Mesenchymal stem cell (in vitro differentiated cells and primary cell): Measurements from ENCODE around the gene GATAD2B.
A peak's percentile ranks its signal among the peaks of the same experiment; 100 is the strongest.

ENCODE experiments used
- DNase-seq: peaks from one replicate; pipeline ENCODE4 v3.0.0-alpha.2; 2013
- H2AFZ ChIP-seq: one replicate; pipeline ENCODE4 v1.6.1; 2013; ENCODE audit warnings: low read depth, mild to moderate bottlenecking, control low read depth, inconsistent platforms, low read length, moderate library complexity
- H2AK5ac ChIP-seq: 2 replicates; pipeline ENCODE4 v1.6.1; 2013; ENCODE audit warnings: low read length, moderate library complexity, mild to moderate bottlenecking, inconsistent platforms; ENCODE audit not compliant: severe bottlenecking
- H2BK120ac ChIP-seq: one replicate; pipeline ENCODE4 v1.6.1; 2013; ENCODE audit warnings: low read depth, mild to moderate bottlenecking, inconsistent platforms, low read length, moderate library complexity
- H2BK12ac ChIP-seq, 2 experiments: one replicate each; pipeline ENCODE4 v1.6.1; 2013; ENCODE audit warnings: inconsistent platforms in 2 of 2, low read length in 2 of 2, mild to moderate bottlenecking in 2 of 2, moderate library complexity in 2 of 2, control low read depth in 1 of 2
- H2BK15ac ChIP-seq: one replicate; pipeline ENCODE4 v1.6.1; 2013; ENCODE audit warnings: mild to moderate bottlenecking, low read depth, inconsistent platforms; ENCODE audit not compliant: poor library complexity, severe bottlenecking
- H2BK5ac ChIP-seq: 2 replicates; pipeline ENCODE4 v1.6.1; 2013; ENCODE audit warnings: low read depth, mild to moderate bottlenecking, low read length, control low read depth, inconsistent platforms; ENCODE audit not compliant: poor library complexity, severe bottlenecking
- H3K14ac ChIP-seq, 2 experiments: one replicate each; pipeline ENCODE4 v1.6.1; 2013; ENCODE audit warnings: inconsistent platforms in 2 of 2, low read length in 2 of 2, control low read depth in 1 of 2, mild to moderate bottlenecking in 1 of 2, moderate library complexity in 1 of 2
- H3K18ac ChIP-seq, 2 experiments: one replicate each; pipeline ENCODE4 v1.6.1; 2013; ENCODE audit warnings: inconsistent platforms in 2 of 2, low read length in 2 of 2, control low read depth in 1 of 2, low read depth in 1 of 2, mild to moderate bottlenecking in 1 of 2
- H3K23ac ChIP-seq, 2 experiments: one replicate each; pipeline ENCODE4 v1.6.1; 2013; ENCODE audit warnings: inconsistent platforms in 2 of 2, low read length in 2 of 2, mild to moderate bottlenecking in 2 of 2, moderate library complexity in 2 of 2, control low read depth in 1 of 2
- H3K27ac ChIP-seq: 2 replicates; pipeline ENCODE4 v1.5.1; 2013; ENCODE audit warnings: mild to moderate bottlenecking, moderate library complexity, low read length, control low read depth, inconsistent platforms; ENCODE audit not compliant: poor library complexity, severe bottlenecking
- H3K27me3 ChIP-seq, 2 experiments: 2 replicates each; pipeline versions ENCODE4 v1.6.1 to v1.7.0; 2013; ENCODE audit warnings: low read length in 2 of 2, mild to moderate bottlenecking in 2 of 2, moderate library complexity in 2 of 2, control low read depth in 1 of 2, inconsistent platforms in 1 of 2; ENCODE audit not compliant: control insufficient read depth in 1 of 2, insufficient read depth in 1 of 2
- H3K36me3 ChIP-seq, 2 experiments: 2 replicates each; pipeline versions ENCODE4 v1.6.1 to v1.7.0; 2013; ENCODE audit warnings: low read length in 2 of 2, control low read depth in 1 of 2, inconsistent platforms in 1 of 2, low read depth in 1 of 2, mild to moderate bottlenecking in 1 of 2; ENCODE audit not compliant: insufficient read depth in 2 of 2, control insufficient read depth in 1 of 2
- H3K4ac ChIP-seq, 2 experiments: one replicate each; pipeline ENCODE4 v1.6.1; 2013; ENCODE audit warnings: inconsistent platforms in 2 of 2, low read length in 2 of 2, mild to moderate bottlenecking in 2 of 2, moderate library complexity in 2 of 2, control low read depth in 1 of 2, low read depth in 1 of 2
- H3K4me1 ChIP-seq: 2 replicates; pipeline ENCODE4 v1.6.1; 2013; ENCODE audit warnings: low read depth, low read length, control low read depth; ENCODE audit not compliant: control insufficient read depth, insufficient read depth
- H3K4me2 ChIP-seq: 2 replicates; pipeline ENCODE4 v1.6.1; 2013; ENCODE audit warnings: low read length, mild to moderate bottlenecking, inconsistent platforms; ENCODE audit not compliant: poor library complexity, severe bottlenecking
- H3K4me3 ChIP-seq, 2 experiments: 2 replicates each; pipeline versions ENCODE4 v1.5.1 to v1.7.0; 2013; ENCODE audit warnings: low read length in 2 of 2, mild to moderate bottlenecking in 2 of 2, control low read depth in 1 of 2, low read depth in 1 of 2; ENCODE audit not compliant: insufficient read depth in 1 of 2
- H3K79me1 ChIP-seq: replicated peaks from 2 replicates; pipeline ENCODE4 v1.6.1; 2013; ENCODE audit warnings: mild to moderate bottlenecking, control low read depth, low read length, inconsistent platforms; ENCODE audit not compliant: poor library complexity, severe bottlenecking
- H3K9ac ChIP-seq: 2 replicates; pipeline ENCODE4 v1.7.0; 2013; ENCODE audit warnings: mild to moderate bottlenecking, low read length, moderate library complexity
- H3K9me3 ChIP-seq: 2 replicates; pipeline ENCODE4 v1.7.0; 2013; ENCODE audit warnings: mild to moderate bottlenecking, low read length; ENCODE audit not compliant: control insufficient read depth
- H4K8ac ChIP-seq: one replicate; pipeline ENCODE4 v1.6.1; 2013; ENCODE audit warnings: inconsistent platforms, mild to moderate bottlenecking, low read length, moderate library complexity
- H4K91ac ChIP-seq: one replicate; pipeline ENCODE4 v1.6.1; 2013; ENCODE audit warnings: mild to moderate bottlenecking, low read length, inconsistent platforms
- WGBS: methylation state at CpG from one replicate; pipeline ENCODE4 v1.1.7; 2013; ENCODE audit warnings: mixed read lengths; 5-methylcytosine and 5-hydroxymethylcytosine counted together

The GATAD2B gene

DNA sequence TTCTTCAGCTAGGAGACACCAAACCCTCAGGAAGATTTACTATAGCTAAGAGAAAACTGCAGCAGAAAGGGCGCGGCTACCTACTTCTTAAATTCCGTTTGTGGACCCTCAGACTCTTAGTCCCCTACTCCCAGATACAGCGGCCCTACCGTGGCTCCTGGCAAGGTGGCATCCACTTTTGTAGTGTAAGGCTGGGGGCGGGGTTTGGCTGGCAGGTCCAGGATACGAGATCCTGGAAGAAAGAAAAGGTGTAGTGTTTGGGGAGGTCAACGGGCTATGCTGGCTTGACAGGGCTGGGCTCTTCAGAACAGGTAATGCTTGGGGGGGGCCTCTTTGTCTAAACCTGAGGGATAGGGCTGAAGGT, 45.2 kb upstream of the GATAD2B start:
- Histone ChIP-seq H2AFZ (peak overlapping the region; percentile 66), H3K9ac (peak overlapping the region; percentile 89)

DNA sequence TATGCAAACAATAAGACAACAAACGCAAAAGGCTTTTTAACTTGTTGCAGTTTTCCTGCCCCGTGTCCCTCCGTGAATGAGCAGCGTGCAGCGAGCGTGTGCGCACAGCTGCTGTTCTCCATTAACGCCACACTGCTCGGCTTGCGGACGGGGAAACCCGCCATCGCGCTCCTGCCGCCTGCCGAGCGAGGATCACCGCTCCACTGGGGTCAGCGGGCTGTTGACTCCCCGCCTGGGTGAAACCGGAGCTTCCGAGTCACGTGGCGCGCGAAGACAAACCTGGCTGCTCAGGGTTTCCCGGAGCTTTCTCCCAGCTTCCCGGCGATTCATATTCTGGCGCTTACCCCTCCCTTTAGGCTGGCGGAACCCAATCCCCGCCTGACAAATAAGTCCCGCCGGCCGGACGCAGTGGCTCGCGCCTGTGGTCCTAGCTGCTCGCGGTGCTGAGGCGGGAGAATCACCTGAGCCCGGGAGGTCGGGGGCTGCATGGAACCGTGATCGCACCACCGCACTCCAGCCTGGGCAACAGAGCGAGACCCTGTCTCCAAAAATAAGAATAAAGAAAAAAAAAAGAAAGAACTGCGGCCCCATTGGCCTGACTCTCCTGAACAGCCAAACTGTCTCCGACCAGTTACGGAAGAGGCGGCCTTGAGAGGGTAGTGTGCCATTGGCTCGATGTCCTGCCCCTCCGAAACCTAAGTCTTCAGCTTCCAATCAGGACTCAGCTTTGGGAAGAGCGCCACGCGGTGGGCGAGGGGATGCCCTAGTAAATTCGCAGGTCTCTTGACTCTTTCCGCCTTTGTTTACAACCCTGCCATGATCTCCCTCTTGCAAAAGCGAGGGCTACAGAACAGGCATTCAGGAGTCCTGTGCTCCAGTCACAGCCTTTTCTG, 44.6 kb upstream of the GATAD2B start, which contains the start of gene CREB3L4:
Gene CREB3L4 (plus strand): TSS at position 796 of the 893 bp plus-strand sequence. CDS start 624 bp downstream, outside the sequence.
- Histone ChIP-seq H3K9ac (peak within 1 kb of the TSS; percentile 89), H3K4me1 (peaks cover 12% of the 10 kb centered on the region), H3K4me2 (peak within 1 kb of the TSS; percentile 72), H3K36me3 (no peaks in the 10 kb centered on the region), H3K23ac (no peak within 1 kb of the TSS), H2AK5ac (peak within 1 kb of the TSS; percentile 11), H3K14ac (peak within 1 kb of the TSS in 1 of 2 experiments; percentile 72), H3K79me1 (peaks cover 10% of the 10 kb centered on the region), H2BK5ac (peak within 1 kb of the TSS; percentile 24), H2BK120ac (peak within 1 kb of the TSS; percentile 85), H2AFZ (peak within 1 kb of the TSS; percentile 86), H2BK15ac (no peak within 1 kb of the TSS), H4K91ac (peak within 1 kb of the TSS; percentile 74), H3K4ac (peak within 1 kb of the TSS; percentile 69 to 94), H3K9me3 (no peaks in the 10 kb centered on the region), H3K18ac (peak within 1 kb of the TSS; percentile 67 to 89), H4K8ac (peak within 1 kb of the TSS; percentile 97), H3K27ac (peak within 1 kb of the TSS; percentile 90), H3K27me3 (no peaks in the 10 kb centered on the region), H2BK12ac (peak within 1 kb of the TSS; percentile 61 to 63), H3K4me3 (peak within 1 kb of the TSS; percentile 70 to 95)
- WGBS = 2% methylated on average over 56 of the region's 60 CpGs
- DNase-seq = peak; percentile 99

More for the DNA sequence above, 45.2 kb upstream of the GATAD2B start:
- peak overlapping the region; percentile 61 to 63 for H2BK12ac ChIP-seq
- no peak for DNase-seq
- peak overlapping the region; percentile 44 for H3K27ac ChIP-seq
- peak overlapping the region; percentile 72 for H3K4me2 ChIP-seq
- H3K4me1 ChIP-seq = peaks cover 10% of the 10 kb centered on the region
- H3K14ac ChIP-seq = no peak overlapping the region
- H3K4me3 ChIP-seq = peak overlapping the region; percentile 43 to 95
- H3K9me3 ChIP-seq = no peaks in the 10 kb centered on the region
- H2BK15ac ChIP-seq = no peak overlapping the region
- peaks cover 4 to 6% of the 10 kb centered on the region in 2 experiments for H3K36me3 ChIP-seq
- no peak overlapping the region for H2BK5ac ChIP-seq
- H3K79me1 ChIP-seq = peaks cover 10% of the 10 kb centered on the region
- H2AK5ac ChIP-seq = no peak overlapping the region
- H3K18ac ChIP-seq = peak overlapping the region in 1 of 2 experiments; percentile 67
- H3K27me3 ChIP-seq = no peaks in the 10 kb centered on the region
- peak overlapping the region; percentile 97 for H4K8ac ChIP-seq
- peak overlapping the region; percentile 74 for H4K91ac ChIP-seq
- H3K4ac ChIP-seq = peak overlapping the region; percentile 69 to 94
- peak overlapping the region; percentile 71 for H2BK120ac ChIP-seq
- no peak overlapping the region for H3K23ac ChIP-seq
- WGBS = 45% methylated on average over 6 of the region's 8 CpGs

GRCh38 chr1:153963850-153964331, 41.1 kb upstream of the GATAD2B start:
- H3K18ac ChIP-seq = peak overlapping the region; percentile 2 to 67
- peaks cover 17% of the 10 kb centered on the region for H3K79me1 ChIP-seq
- H3K27me3 ChIP-seq = no peaks in the 10 kb centered on the region
- peak overlapping the region; percentile 86 for H3K27ac ChIP-seq
- H2BK15ac ChIP-seq = peak overlapping the region; percentile 73
- peak overlapping the region; percentile 11 for H2AK5ac ChIP-seq
- no peak overlapping the region for H2BK5ac ChIP-seq
- peak overlapping the region; percentile 78 for H4K91ac ChIP-seq
- H3K9ac ChIP-seq = peak overlapping the region; percentile 92
- no peak overlapping the region for H2BK120ac ChIP-seq
- no peaks in the 10 kb centered on the region for H3K9me3 ChIP-seq
- H3K36me3 ChIP-seq = peaks cover 16 to 24% of the 10 kb centered on the region in 2 experiments
- H2AFZ ChIP-seq = peak overlapping the region; percentile 29
- peak overlapping the region in 1 of 2 experiments; percentile 73 for H3K14ac ChIP-seq
- H3K4me2 ChIP-seq = peak overlapping the region; percentile 85
- peak overlapping the region; percentile 46 to 92 for H3K4ac ChIP-seq
- H3K4me3 ChIP-seq = peak overlapping the region; percentile 49 to 97
- peaks cover 14% of the 10 kb centered on the region for H3K4me1 ChIP-seq
- peak overlapping the region in 1 of 2 experiments; percentile 75 for H2BK12ac ChIP-seq
- H4K8ac ChIP-seq = peak overlapping the region; percentile 74
- 0% methylated on average over 22 of the region's 22 CpGs for WGBS
- H3K23ac ChIP-seq = peak overlapping the region in 1 of 2 experiments; percentile 2
- no peak for DNase-seq
